Peyer's patch (tissue), 4 donors: ENCODE results near the gene METTL24. TPM values are rescaled to one million over a fixed set of nuclear protein-coding genes. Genes with fewer than 3 reads are reported as not detected.

Experiments
- DNase-seq, 3 donors: peaks; one replicate each; pipeline ENCODE4 v3.0.0-alpha.2; 2017 to 2019
- H3K27ac ChIP-seq, 4 donors: fragments of 200-600 bp; sonication (generic); one replicate each; pipeline ENCODE4 v1.5.1; 2016 to 2019
- H3K27me3 ChIP-seq, 2 donors: fragments of 200-600 bp; sonication (generic); one replicate each; pipeline ENCODE4 v1.5.1; 2019
- H3K36me3 ChIP-seq, 3 donors: fragments of 200-600 bp; sonication (generic); one replicate each; pipeline ENCODE4 v1.5.1; 2016 to 2019
- H3K4me1 ChIP-seq, 4 donors: fragments of 200-600 bp; sonication (generic); one replicate each; pipeline ENCODE4 v1.5.1; 2016 to 2019
- H3K4me3 ChIP-seq, 4 donors: fragments of 200-600 bp; sonication (generic); 1 replicate in 3 of 4; 2 replicates in 1 of 4; pipeline ENCODE4 v1.5.1; 2016 to 2019; ENCODE audit warnings: mild to moderate bottlenecking in 1 of 4
- H3K9me3 ChIP-seq, 4 donors: fragments of 200-600 bp; sonication (generic); one replicate each; pipeline ENCODE4 v1.5.1; 2016 to 2019; ENCODE audit warnings: mild to moderate bottlenecking in 1 of 4
- POLR2A ChIP-seq, 2 donors: fragments of 450-650 bp; IDR thresholded peaks; one replicate each; pipeline ENCODE4 v1.5.1; 2017; ENCODE audit warnings: antibody characterized with exemption in 2 of 2, mild to moderate bottlenecking in 2 of 2, moderate library complexity in 2 of 2
- total RNA-seq, 4 donors: library from RNA; depleted of rRNA; stranded (reverse); fragments of >200 nt; gene quantifications; one replicate each; pipeline ENCODE4 v1.1.0, GENCODE V29; 2016
- TF ChIP-seq, protein P1 (sequence below), 6 experiments: fragments of 450-650 bp in 4 of 6; fragments of 200-600 bp in 2 of 6; sonication (generic) in 1 of 6; IDR thresholded peaks; one replicate each; pipeline ENCODE4 v1.5.1; 2017 to 2019; ENCODE audit warnings: antibody characterized with exemption in 6 of 6, mild to moderate bottlenecking in 3 of 6, moderate library complexity in 1 of 6

METTL24 gene
- total RNA-seq, 4 donors from 2014 or later: 3.9 to 11.2 (median 6.8) TPM

DNA sequence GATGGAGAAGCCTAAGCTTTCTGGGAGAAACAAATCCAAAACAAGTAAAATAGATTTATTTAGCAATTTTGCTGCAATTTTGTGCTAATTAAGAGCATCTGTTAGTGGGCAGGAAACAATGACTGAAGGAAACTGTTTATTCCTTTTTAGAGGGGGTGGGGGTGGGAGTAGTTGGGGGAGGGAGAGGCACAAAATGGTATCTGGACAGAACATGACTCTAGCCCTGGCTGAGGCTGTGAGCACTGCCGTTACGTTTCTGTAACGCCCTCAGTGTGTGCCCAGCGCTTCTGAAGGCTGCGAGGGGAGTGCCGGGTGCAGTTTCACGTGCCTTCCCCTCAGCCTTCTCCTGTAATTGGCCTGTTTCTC, 28.8 kb downstream of the METTL24 start:
- peaks cover 0 to 31% (median 0%) of the 10 kb centered on the region in 4 donors for H3K4me1 ChIP-seq
- no peaks in the 10 kb centered on the region for H3K36me3 ChIP-seq
- H3K4me3 ChIP-seq: peak overlapping the region in 2 of 4 donors; percentile 15 to 23
- peak overlapping the region in 3 of 4 donors; percentile 3 to 73 (median 47) for H3K27ac ChIP-seq
- no peaks in the 10 kb centered on the region for H3K27me3 ChIP-seq
- DNase-seq: no peak
- H3K9me3 ChIP-seq: no peaks in the 10 kb centered on the region
- TF ChIP-seq POLR2A (IDR thresholded peaks at IDR 0.05): no peak
- TF ChIP-seq, protein P1, sequence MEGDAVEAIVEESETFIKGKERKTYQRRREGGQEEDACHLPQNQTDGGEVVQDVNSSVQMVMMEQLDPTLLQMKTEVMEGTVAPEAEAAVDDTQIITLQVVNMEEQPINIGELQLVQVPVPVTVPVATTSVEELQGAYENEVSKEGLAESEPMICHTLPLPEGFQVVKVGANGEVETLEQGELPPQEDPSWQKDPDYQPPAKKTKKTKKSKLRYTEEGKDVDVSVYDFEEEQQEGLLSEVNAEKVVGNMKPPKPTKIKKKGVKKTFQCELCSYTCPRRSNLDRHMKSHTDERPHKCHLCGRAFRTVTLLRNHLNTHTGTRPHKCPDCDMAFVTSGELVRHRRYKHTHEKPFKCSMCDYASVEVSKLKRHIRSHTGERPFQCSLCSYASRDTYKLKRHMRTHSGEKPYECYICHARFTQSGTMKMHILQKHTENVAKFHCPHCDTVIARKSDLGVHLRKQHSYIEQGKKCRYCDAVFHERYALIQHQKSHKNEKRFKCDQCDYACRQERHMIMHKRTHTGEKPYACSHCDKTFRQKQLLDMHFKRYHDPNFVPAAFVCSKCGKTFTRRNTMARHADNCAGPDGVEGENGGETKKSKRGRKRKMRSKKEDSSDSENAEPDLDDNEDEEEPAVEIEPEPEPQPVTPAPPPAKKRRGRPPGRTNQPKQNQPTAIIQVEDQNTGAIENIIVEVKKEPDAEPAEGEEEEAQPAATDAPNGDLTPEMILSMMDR (IDR thresholded peaks at IDR 0.05): no peak

DNA sequence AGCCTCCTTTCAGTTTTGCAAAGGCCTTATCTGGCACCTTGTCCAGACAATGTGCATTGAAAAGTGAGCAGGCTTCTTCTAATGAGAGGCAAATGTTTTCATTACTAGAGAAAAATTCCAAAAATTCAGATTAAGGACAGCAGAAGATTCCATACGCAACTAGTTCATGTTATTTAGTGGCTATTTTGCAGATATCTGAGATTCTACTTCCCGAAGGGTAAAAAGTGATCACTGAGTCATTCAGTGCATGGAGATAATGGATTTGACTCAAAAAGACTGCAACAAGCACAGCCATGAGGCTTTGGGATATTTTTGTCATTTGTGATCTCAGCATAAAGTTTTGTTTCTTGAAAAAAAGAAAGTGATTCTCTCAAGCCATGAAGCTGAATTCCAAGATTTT, 29.9 kb downstream of the METTL24 start:
- Histone ChIP-seq H3K27me3 (no peaks in the 10 kb centered on the region), H3K9me3 (no peaks in the 10 kb centered on the region), H3K36me3 (no peaks in the 10 kb centered on the region), H3K4me3 (no peak overlapping the region), H3K4me1 (peaks cover 0 to 34% (median 0%) of the 10 kb centered on the region in 4 donors), H3K27ac (peak overlapping the region in 1 of 4 donors; percentile 47)
- DNase-seq: no peak
- TF ChIP-seq POLR2A (IDR thresholded peaks at IDR 0.05): no peak
- TF ChIP-seq, protein P1 (IDR thresholded peaks at IDR 0.05): no peak

DNA sequence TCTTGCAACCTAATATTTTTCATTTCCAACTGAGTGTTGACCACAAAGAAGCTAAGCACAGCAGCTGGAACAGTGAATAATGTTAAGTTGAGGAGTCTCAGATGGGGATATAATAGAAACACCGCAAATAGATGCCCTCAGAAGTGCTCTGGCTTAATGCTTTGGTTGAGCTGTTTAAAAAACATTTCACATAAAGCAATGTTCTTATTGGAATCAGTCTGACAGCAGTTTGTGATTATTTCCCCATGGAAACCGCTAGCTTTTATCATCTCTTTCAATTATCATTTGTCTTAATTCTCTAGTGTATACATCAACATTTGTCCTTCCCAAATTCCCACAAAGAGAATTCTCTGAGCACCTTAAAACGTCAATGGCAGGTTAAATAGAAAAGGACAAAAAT, 30.8 kb downstream of the METTL24 start:
- Histone ChIP-seq H3K36me3 (no peaks in the 10 kb centered on the region), H3K4me1 (peaks cover 0 to 34% (median 0%) of the 10 kb centered on the region in 4 donors), H3K9me3 (no peaks in the 10 kb centered on the region), H3K27me3 (no peaks in the 10 kb centered on the region), H3K27ac (peak overlapping the region in 1 of 4 donors; percentile 47), H3K4me3 (no peak overlapping the region)
- DNase-seq: no peak
- no peak for TF ChIP-seq POLR2A (IDR thresholded peaks at IDR 0.05)
- TF ChIP-seq, protein P1 (IDR thresholded peaks at IDR 0.05): no peak

DNA sequence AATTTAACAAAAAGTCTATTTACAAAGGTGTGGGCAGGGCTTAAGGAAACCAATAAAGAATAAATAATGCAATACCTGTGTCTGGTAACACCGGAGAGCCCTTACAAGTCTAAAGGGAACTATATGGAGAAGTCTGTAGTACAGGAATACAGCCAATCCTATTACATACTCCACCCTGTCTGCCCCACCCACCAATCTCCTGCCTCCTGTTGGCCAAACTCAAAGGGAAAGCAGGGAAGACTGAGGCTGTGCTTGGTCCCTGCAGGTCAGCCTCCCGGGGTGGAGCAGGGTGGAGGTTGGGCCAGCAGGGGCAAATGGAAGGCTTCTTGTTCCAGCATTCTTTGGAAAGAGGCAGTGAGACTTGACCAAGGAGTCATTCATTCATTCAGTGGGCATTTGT, 31.5 kb downstream of the METTL24 start:
- Histone ChIP-seq H3K27me3 (no peaks in the 10 kb centered on the region), H3K36me3 (no peaks in the 10 kb centered on the region), H3K9me3 (no peaks in the 10 kb centered on the region), H3K4me3 (no peak overlapping the region), H3K4me1 (peaks cover 0 to 34% (median 0%) of the 10 kb centered on the region in 4 donors), H3K27ac (peak overlapping the region in 1 of 4 donors; percentile 47)
- DNase-seq: no peak
- TF ChIP-seq, protein P1 (IDR thresholded peaks at IDR 0.05): no peak
- TF ChIP-seq POLR2A (IDR thresholded peaks at IDR 0.05): no peak

DNA sequence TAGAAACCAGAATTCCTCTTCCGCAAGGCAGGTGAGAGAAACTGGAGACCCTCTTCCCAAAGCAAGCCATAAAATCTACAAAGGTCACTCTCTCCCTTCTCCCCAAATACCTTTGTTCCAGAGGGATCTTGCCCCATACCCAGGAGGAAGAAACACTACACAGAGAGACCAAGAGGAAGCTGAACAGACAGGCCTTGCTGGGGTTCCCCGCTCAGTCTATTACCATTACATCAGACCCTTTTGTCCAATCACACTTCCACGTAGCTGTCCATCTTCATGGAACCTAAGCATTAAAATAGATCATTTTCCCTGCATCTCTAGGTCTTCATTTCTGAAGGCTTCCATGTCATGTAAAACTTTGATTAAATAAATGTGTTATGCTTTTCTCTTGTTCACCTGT, 32.1 kb downstream of the METTL24 start:
- H3K4me3 ChIP-seq: no peak overlapping the region
- H3K27me3 ChIP-seq: no peaks in the 10 kb centered on the region
- peak overlapping the region in 1 of 4 donors; percentile 48 for H3K27ac ChIP-seq
- no peaks in the 10 kb centered on the region for H3K36me3 ChIP-seq
- H3K4me1 ChIP-seq: peaks cover 0 to 34% (median 0%) of the 10 kb centered on the region in 4 donors
- DNase-seq: no peak
- TF ChIP-seq, protein P1 (IDR thresholded peaks at IDR 0.05): no peak
- no peak for TF ChIP-seq POLR2A (IDR thresholded peaks at IDR 0.05)
- no peaks in the 10 kb centered on the region for H3K9me3 ChIP-seq

DNA sequence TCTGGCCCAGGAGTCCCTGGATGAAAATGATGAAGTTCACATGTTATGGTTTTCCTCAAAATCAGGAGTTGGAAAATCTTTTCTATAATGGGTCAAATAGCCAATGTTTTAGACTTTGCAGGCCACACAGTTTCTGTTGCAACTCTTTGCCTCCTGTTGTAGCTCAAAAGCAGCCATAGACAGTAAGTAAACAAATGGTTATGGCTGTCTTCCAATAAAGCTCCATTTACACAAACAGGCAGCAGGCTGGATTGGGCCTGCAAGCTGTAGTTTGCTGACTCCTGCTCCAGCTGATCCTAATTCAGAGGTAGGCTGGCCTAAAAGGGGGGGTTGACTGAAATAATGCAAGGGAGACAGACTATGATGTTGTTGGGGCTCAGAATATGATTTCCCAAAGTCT, 33.0 kb downstream of the METTL24 start:
- TF ChIP-seq POLR2A (IDR thresholded peaks at IDR 0.05): no peak
- TF ChIP-seq, protein P1 (IDR thresholded peaks at IDR 0.05): no peak
- Histone ChIP-seq H3K4me1 (peaks cover 0 to 28% (median 0%) of the 10 kb centered on the region in 4 donors), H3K9me3 (no peaks in the 10 kb centered on the region), H3K27me3 (no peaks in the 10 kb centered on the region), H3K27ac (peak overlapping the region in 1 of 4 donors; percentile 48), H3K36me3 (no peaks in the 10 kb centered on the region), H3K4me3 (no peak overlapping the region)
- DNase-seq: no peak
